ENCODE results near the gene SMIM23.

DNA sequence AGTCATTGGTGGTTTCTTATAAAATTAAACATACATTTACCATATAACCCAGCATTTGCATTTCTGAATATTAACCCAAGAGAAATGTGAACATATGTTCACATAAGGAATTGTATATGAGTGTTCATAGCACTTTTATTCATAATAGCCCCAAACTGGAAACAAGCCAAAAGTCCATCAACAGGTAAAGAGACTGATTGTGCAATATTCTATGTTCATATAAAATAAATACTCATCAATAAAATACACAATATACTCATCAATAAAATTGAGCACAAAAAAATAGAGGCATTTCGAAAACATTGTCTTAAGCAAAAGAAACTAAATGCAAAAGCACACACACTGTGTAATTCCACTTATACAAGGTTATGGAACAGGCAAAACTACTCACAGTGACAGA lies 3.7 kb downstream of the SMIM23 start:
- TF ChIP-seq FOXM1 (IDR thresholded peaks at IDR 0.05; ENCODE audit: borderline replicate concordance) (no peak), BHLHE40 (IDR thresholded peaks at IDR 0.05; ENCODE audit: borderline replicate concordance) (no peak), SP1 (IDR thresholded peaks at IDR 0.05) (no peak), SUZ12 (IDR thresholded peaks at IDR 0.05) (no peak)

All from HEK293T (cell line).